NCI-H748 (cell line): ENCODE measurements around the gene RABIF.

Experiments
- DNase-seq: peaks from one replicate; lab custom pipeline; 2025; ENCODE audit not compliant: unreplicated experiment; lab: John Stamatoyannopoulos, UW

Gene RABIF

GRCh38 chr1:202879128-202879527 is 9.8 kb downstream of the RABIF start:
- no peak for DNase-seq

DNA sequence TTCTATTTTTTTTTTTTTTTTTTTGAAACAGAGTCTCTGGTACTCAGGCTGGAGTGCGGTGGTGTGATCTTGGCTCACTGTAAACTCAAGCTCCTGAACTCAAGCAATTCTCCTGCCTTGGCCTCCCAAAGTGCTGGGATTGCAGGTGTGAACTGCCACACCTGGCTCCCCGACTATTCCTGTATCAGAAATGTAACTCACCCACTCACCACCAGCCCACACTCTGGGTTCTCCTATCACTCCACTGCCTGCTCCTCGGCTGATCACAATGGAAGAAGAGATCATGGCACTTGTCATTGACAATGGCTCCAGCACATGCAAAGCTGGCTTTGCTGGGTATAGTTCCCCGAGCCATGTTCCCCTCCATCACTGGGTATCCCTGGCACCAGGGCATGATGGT is 15.9 kb downstream of the RABIF start:
- DNase-seq, result no peak

DNA sequence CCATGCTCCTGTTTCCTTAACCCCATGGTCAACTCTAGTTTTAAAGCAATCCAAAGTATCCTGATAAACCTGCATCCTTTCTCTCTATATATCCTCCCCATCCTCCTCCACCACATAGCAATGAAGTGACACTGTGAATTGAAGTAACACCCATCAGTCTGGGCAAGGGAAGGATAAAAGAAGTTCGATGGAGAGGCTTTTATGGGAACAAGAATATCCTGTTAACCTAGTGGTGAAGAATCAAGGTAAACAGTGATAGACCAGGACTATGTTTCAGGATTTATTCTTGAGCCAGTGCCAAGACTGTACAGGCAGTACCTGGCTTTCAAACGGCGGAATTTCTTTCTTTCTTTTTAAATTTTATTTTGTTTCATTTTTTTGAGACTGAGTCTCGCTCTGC is 17.6 kb downstream of the RABIF start:
- DNase-seq, result no peak

GRCh38 chr1:202862679-202863560 is 26.0 kb downstream of the RABIF start:
- DNase-seq, result no peak

- peak; percentile 93 for DNase-seq
These were observed 27.4 kb downstream of the RABIF start for GRCh38 chr1:202861420-202862132.

- peak; percentile 82 for DNase-seq
These were observed 28.1 kb downstream of the RABIF start for GRCh38 chr1:202860744-202861419.

- no peak for DNase-seq
These were observed 30.0 kb downstream of the RABIF start for GRCh38 chr1:202858789-202859414.

DNA sequence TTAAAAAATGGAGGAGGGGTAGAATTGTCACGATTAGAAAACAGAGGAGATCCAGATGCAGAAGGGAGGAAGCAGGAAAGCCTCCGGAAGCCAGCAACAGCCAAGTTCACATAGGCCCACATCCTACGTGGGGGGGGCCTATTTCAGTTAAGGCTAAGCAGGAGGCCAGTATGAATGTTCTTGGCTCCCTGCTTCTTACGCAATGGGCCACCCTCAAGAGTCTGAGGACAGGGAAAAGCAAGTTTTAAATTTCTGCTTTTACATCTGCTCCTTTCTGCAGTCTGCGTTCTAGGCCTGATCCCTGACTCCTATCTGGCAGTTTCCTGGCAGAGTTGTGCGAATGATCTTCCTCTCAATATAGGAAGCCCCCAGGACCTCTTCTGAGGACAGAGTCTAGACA is 30.6 kb downstream of the RABIF start:
- no peak for DNase-seq

DNA sequence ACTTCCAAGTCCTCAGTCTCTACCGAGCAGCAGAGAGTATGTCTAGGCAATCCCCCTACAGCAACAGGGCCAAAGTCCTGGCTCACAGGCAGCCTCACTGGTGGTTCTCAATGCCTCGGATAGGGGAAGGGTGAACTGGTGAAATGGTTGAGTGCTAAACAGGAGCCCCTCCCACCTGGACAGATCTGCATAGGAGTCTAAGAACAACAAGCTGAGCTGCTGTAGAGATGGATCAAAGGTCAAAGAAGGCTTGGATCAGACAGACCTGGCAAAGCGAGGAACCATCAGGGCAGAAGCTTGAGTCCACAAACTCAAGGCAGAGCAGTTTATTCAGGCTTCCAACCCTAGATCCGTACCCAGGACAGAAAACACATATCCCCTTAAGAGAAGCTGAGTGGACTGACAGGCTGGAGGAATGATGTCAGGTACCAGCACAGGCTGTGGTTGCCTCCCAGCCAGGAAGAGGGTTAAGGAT is 31.8 kb downstream of the RABIF start:
- no peak for DNase-seq

DNA sequence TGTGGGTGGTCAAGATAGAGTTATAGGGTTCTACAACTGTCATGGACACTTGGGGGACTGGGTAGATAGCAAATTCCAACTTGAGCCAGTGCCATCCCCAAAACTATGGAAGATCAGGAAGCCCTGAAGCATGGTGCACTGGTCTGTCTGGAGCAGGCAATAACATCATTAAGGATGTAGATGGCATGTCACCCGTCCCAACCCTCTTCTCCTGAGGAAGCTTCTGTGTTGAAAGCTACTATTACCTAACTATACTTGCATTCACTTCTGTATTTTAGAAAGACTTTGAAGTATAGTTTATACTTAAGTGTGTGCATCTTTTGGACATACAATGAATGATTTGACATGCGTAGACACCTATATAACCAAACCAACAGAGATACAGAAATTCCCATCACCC is 32.9 kb downstream of the RABIF start:
- no peak for DNase-seq

GRCh38 chr1:202854787-202855186 is 34.2 kb downstream of the RABIF start:
- no peak for DNase-seq

GRCh38 chr1:202852163-202852904 is 36.6 kb downstream of the RABIF start:
- no peak for DNase-seq

- no peak for DNase-seq
These were observed 38.2 kb downstream of the RABIF start for GRCh38 chr1:202850593-202851362.

- DNase-seq, result no peak
These were observed 40.8 kb downstream of the RABIF start for GRCh38 chr1:202848191-202848542.

DNA sequence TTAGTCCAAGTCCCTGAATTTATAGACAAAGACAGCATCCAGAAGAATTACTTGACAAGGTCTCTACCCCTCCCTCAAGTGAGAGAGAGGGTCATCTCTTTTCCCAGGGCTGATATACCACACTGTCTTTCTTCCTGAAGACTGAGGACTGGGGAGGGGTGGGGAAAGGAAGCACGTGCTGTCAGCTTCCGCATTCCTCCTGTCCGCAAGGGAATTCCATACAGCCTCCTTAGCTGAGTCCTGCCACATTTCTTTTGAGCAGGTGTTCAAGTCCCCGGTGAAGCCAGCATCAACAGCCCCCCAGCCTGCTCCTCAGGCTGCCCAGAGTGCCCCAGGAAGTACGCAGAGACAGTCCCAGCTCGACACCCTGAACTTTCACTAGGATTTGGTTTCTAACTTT is 44.0 kb downstream of the RABIF start:
- DNase-seq, result no peak

- DNase-seq, result no peak
These were observed 44.7 kb downstream of the RABIF start for GRCh38 chr1:202844259-202844658.

GRCh38 chr1:202843081-202843480 is 45.9 kb downstream of the RABIF start:
- DNase-seq, result no peak

- no peak for DNase-seq
These were observed 51.1 kb downstream of the RABIF start for GRCh38 chr1:202837746-202838262.

GRCh38 chr1:202836623-202837403 is 52.1 kb downstream of the RABIF start:
- no peak for DNase-seq
